Mammary epithelial cell (primary cell): ENCODE measurements around the gene WNT7B.

Experiments used
- CTCF ChIP-seq, 2 donors: IDR thresholded peaks in 1 of 2; conservative IDR thresholded peaks in 1 of 2; 2 replicates each; pipeline ENCODE4 v1.5.1; 2011 to 2012; ENCODE audit warnings: inconsistent platforms in 2 of 2, low read length in 2 of 2, mild to moderate bottlenecking in 2 of 2, control low read depth in 1 of 2, low read depth in 1 of 2; ENCODE audit not compliant: insufficient read depth in 1 of 2; ENCODE audit errors: extremely low read depth in 1 of 2
- EZH2 ChIP-seq: IDR thresholded peaks from 2 replicates; pipeline ENCODE4 v1.6.1; 2012; ENCODE audit warnings: low read length, inconsistent platforms, borderline replicate concordance

- TF ChIP-seq CTCF (conservative IDR thresholded peaks at IDR 0.05 in 1 of 2, IDR thresholded peaks at IDR 0.05 in 1 of 2; ENCODE audit: extremely low read depth in 1 of 2, insufficient read depth in 1 of 2, low read depth in 1 of 2, low read length in 2 of 2) = no peak
- no peak for TF ChIP-seq EZH2
Measured at GRCh38 chr22:45882881-45883810, 93.8 kb downstream of the WNT7B start.
